GM12874 (cell line): Measurements from ENCODE around the gene CTSS.

ENCODE experiments used
- CTCF ChIP-seq: IDR thresholded peaks from 2 replicates; pipeline ENCODE4 v1.5.1; 2011; ENCODE audit warnings: low read depth, mild to moderate bottlenecking, control low read depth, low read length, moderate library complexity; ENCODE audit not compliant: insufficient read depth

The CTSS gene

GRCh38 chr1:150692720-150693119 is 72.9 kb downstream of the CTSS start:
- no peak for TF ChIP-seq CTCF

- no peak for TF ChIP-seq CTCF
These were observed 76.8 kb downstream of the CTSS start for GRCh38 chr1:150688763-150689162.

GRCh38 chr1:150686275-150686674 is 79.3 kb downstream of the CTSS start:
- no peak for TF ChIP-seq CTCF

GRCh38 chr1:150683914-150684313 is 81.7 kb downstream of the CTSS start:
- no peak for TF ChIP-seq CTCF
